GM21576 (cell line): Measurements from ENCODE around the gene RTKN2.

Source experiments
- ATAC-seq: cut with Tn5 transposase; IDR thresholded peaks from one replicate; pipeline ENCODE4 v1.9.1; 2021; ENCODE audit warnings: mild to moderate bottlenecking, moderate library complexity; ENCODE audit not compliant: unreplicated experiment

The RTKN2 gene

DNA sequence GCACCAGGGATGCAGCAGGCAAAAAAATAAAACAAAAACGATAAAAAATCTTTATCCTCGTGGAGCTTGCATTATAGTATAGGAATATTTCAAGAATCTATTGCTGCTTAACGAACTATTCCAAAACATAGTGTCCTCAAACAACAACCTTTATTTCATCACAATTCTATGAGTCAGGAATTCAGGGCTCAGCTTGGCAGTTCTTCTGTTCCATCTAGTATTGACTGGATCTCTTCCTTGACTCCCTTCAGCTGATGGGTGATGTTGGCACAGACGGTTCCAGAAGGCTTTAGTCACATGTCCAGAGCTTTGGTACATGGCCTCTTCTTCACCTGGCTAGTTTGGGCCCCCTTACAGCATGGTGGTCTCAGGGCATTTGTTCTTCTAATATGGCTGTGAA is 88.0 kb downstream of the RTKN2 start:
- ATAC-seq: no peak

DNA sequence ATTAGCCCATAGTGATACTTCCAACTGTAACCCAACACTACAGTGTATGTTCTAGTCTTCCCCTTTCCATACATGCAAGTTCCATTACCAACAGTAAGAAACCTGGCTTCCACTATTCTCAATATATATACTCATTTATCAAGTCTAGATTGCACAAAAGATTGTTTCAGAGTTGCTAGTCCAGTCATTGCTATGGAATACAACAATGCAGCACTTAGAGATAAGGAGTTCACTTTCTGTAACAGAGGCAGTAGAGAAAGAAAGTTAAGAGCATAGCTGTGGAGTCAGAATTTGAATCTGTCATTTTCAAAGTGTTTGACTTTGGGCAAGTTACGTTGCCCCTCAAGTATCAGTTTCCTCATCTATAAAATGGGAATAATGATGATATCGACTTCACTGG is 90.1 kb downstream of the RTKN2 start:
- ATAC-seq: no peak

DNA sequence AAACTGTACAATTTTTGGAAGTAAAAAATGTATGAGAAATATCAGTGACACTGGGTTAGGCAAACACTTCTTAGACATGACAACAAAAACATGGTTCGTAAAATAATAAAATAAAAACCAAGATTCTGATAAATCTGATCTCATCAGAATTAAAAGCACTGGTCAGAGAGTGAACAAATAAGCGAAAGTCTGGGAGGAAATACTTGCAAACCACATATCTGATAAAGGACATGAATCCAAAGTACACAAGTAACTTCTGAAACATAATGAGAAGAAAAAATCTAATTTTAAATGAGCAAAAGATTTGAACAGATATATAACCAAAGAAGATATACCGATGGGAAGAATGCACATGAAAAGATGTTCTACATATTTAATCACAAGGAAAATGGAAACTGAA is 91.5 kb downstream of the RTKN2 start:
- no peak for ATAC-seq

DNA sequence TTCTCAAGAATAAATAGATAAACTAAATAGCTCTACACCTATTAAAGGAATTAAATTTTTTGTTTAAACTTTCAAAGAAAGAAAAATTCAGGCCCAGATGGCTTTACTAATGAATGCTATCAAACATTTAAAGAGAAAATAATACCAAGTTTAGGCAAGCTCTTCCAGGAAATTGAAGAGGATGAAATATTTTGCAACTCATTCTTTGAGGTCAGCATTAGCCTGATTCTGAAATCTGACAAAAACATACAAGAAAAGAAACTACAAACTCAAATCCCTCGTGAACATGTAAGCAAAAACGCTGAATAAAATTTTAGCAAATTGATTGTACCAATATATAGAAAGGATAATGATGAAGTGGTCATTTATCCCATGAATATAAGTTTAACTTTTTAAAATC is 93.4 kb downstream of the RTKN2 start:
- ATAC-seq: no peak

DNA sequence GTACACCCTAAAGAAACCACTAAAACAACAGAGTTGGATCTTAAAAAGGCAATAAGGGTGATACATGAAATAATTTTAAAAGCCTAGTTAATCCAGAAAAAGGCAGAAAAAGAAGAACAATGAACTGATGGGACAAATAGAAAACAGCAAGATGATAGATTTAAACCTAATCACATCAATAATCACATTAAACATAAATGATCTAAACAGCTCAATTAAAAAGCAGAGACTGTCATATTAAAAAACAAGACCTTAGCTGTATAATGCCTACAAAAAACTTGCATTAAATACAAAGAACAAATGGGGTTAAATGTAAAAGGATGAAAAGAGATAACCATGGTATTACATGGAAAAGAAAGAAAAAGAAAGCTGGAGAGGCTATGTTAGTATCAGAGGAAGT is 96.2 kb downstream of the RTKN2 start:
- no peak for ATAC-seq

DNA sequence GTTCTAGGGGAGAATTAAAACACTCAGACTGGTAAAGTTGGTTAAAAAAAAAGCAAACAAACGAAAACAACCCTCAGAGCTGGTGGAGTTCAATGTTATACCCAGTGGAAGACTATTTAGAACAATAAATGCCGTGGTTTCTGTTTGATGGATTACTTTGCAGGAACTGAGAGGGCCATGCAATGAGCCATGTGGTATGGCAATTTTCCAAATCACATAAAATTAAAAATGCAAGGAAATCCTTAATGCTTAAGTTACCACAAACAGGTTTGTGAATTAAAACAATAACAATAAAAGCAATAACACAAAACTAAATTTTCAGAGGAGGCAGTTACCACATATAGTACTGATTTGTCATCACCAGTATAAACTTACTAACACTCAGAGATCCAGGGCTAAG is 96.9 kb downstream of the RTKN2 start:
- ATAC-seq: no peak

DNA sequence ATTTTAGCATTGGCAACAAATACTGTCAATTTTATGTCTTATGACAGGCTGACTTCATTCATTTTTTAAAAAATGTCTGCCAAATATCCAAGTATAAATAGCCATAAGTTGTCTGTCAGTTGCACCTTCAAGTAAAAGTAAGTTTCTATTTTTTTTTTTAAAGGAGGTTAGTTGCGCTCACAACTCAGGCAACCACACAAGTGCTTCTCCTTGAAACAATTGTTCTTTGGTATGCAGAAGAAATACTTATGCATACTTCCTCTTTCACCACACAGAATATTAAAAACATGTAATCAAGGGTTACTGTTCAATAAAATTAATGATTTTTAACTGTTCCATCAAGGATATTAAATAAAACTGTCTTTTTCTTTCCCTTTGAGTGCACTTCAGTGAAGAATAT is 97.9 kb downstream of the RTKN2 start:
- ATAC-seq: no peak

DNA sequence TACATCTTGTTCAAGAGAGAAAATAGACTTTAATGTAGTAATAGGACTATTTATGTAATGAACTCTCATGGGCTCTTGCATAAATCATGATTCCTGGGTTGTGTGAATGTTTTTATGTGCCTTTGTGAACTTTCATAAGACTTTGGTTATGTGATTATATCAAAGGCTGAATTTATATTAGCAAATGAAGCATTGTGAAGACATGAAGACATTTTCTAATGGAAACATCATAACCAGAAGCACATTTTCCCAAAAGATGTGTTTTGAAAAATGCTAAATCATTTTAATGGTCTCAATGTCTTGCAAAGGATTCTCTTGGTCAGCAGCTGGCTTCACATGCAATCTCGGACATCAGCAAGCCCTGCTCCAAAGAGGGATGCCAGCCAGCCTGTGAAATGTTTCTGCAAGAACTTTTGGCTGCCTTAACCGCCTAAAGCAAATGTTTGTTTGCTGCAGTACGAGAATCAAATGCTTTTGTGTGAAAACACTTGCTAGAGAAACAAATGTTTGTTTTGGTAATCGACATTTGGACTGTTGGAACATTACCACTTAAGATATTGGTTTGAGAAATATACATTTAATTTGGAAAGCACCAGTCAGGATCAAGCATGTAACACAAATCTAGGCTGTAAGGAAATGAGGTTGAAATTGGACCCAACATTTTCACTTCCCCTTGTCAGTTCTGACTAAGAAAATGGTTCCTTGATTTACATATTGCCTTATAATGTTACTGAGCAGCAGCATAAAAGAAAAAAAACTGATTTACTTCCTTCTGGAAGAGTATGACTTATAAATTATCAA is 102.1 kb downstream of the RTKN2 start:
- peak; percentile 98 for ATAC-seq

DNA sequence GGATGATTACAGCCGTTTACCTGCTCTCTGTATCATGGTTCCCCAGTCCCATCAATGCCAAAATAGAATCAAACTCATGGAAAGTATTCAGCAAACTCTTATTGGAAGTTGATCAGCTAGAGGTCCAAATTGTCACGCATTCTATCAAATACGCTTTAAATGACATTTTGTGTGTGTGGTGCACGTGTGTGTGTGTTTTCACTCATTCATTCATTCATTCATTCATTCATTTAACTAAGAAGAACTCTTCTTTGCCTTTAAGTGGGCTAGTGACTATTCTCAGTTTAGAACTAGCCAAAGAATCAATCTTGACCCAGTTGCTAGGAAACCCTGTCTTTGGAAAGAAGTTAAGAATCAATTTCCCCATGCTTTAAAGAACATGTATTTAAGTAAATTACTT is 102.8 kb downstream of the RTKN2 start:
- no peak for ATAC-seq

DNA sequence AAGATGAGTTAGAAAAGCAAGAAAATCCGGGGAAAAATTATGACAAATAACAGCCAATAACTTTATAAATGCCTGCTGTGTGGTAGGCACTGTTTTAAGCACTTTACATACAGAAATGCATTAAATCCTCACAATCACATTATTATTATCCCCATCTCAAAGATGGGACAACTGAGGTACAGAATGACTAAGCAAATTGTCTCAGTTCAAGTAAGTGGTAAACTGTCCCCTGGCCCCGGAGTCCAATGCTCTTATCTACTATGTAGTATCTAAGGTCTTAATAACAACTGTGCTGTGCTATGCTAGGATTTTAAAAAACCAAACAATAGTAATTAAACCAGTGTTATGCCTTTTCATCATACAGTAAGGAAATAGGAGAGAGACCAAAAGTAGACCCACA is 105.6 kb downstream of the RTKN2 start:
- ATAC-seq: no peak

DNA sequence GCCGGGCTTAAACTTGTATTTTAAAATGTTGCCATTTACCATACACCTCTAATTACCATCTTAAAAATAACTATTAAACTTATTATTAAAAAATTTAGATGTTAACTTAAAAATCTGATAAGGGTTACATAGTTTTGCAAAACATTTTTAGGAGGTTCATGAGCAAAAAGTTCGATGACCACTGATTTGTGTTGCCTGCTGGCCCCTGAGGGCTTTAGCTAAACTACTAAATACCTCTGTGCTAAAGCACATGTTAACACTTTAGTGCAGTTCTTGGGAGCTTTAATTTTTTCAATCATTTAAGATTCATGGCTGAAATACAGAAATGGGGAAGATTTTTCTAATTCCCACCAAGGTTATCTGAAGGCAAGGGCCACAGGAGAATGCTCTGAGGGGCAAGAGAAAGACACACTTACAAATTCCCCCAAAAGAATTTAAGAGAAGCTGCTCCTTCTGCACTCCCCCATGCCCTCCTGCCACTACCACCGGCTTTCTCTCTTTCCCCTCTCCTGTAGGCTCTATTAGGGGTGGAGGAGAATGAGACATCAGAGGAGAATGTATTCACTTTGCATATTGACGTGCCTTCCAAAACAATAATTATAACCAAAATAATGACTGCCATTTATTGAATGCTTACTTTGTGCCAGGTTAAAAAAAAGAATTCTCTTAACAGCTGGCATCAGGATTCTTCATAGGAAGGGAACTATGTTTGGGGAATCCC is 106.2 kb downstream of the RTKN2 start:
- ATAC-seq: no peak

DNA sequence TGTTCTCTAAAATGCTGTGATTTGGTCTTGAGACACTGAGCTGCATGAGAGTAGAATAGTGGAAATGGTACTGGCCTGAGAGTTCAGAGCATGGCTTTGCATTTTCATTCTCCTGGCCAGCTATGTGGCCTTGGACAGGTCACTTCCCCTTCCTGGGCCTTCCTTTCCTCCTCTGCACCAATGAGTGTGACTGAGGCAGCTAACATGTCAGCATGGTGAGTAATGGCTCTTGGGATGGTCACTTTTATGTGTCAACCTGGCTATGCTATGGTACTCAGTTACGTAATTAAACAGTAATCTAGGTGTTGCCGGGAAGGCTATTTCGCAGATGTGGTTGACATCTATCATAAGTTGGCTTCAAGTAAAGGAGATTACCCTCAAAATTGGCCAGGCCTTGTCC is 109.3 kb downstream of the RTKN2 start:
- no peak for ATAC-seq

DNA sequence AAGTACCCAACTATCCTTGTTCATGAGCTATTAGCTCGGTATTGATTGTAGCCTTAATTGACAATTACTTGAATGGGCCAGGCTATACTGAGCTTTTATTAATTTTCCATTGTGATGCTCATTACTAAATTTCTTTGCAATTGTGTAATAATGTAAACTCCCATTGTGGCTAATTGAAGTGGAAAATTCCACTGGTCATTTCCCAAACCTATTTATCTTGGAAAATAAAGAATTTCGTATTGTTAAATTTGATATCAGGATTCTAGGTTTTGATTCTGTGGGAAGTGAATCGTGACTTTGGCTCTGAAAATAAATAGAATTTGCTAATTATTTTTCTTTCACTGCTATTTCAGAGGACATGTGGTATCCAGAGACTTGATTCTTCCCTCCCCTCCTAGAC is 111.0 kb downstream of the RTKN2 start:
- no peak for ATAC-seq

DNA sequence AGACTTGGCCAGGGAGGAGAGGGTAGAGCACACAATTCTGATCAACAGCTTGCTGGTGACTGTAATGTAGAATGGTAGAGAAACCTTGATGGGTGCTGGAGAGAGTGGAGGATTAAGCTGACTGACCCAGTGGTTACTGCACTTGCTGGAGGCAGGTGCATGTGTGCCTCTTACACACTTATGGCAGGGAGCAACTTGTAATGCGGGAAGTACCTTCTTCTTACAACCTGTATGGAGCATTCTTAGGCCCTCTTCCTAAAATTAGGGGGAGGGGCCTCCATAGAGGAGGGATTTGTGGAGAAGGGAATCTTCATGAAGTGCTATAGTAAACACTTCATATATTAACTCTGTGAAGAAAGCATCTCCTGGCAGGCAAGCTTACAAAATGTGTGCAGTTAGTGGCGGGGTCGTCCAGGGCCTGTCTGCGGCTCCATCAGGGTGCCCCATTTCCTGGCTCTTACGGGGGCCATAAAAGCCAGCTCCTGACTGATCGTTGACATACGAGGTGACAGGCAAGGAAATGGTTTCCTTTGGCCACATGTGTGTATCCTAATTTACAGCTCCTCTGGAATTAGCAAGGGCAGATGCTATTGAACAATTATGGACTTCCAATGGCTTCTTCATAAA is 113.5 kb downstream of the RTKN2 start:
- no peak for ATAC-seq

DNA sequence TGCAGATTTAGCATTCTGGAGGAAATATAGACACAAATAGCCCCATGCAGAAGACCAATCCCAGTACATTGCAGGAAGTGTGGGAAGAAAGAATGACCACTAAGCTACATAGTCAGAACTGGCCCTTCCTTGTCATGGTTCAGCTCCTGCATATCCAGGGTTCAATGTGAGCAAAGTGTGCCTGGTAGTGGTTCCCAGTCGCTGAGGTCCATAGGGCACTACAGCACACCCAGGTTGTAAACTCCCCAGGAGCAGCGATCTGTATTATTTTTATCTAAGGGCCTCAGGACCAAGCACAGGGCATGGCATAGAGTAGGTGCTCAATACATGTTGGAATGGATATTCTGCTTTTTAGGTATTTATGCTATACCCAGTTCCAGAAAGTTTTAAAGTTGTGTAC is 114.4 kb downstream of the RTKN2 start:
- no peak for ATAC-seq

DNA sequence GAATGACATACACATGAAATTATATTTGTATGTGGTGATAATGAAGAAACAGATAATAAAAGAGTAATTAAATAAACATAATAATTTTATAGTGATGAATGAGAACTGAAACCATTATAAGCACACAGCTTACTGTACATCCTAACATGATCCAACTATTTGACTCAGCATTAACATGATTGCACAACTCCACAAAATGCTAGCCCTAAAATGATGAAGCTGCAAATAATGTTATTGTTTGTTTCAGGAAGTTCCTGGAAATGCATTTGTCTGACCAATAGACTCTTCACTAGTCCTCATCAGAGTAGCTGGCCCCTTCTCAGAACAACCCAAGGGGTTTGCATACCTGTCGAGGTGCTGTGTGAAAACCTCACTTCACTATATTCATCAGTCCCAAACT is 115.5 kb downstream of the RTKN2 start:
- ATAC-seq: no peak

DNA sequence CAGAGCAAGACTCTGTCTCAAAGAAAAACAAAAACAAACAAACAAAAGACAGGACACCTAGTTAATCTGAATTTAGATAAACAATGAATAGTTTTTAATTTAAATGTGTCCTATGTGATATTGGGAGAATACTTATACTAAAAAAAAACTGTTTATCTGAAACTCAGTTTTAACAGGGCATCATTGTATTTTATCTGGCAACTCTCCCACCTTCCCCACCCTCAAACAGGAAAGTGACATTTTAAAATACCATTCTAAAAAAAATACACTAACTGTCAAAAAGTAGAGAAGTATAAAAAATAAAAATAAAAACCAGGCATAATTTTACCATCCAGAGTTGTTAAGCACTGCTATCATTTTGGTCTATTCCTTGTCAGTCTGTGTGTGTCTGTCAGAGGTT is 119.0 kb downstream of the RTKN2 start:
- ATAC-seq: no peak

DNA sequence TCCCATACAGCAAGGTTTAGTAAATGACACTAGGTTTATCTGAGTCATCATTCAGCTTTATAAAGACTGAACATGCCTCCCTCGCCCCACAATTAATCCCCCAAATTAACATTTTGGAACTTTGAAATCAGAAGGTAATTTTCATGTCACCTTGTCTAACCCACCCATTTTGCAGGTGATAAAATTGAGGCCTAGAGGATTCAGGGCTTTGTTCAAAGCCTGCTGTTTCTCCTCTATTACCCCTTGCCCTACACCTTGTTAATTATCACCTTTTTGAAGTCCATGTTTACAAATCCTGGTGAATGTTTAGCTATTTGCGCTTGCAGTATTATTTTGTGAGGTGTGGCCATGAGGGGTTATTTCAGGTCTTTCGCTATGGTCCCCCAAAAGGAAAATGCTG is 120.5 kb downstream of the RTKN2 start:
- no peak for ATAC-seq

DNA sequence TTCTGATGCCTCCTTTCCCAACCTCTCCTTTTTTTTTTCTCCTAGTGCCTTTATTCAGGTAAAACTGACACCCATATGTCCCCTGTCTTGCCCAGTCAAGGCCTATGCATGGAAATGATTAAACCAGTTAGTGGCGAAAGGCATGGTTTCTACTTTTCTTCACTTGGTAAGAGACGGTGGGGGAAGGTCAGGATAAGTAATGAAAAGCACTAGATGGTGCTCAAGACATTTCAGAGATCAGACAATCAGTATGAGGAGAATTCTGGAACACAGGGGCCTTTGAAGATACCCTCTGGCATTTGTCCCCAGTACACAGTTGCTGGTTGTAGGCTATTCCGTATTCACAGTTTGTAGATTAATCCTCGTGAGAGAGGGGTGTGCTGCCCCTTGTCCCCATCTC is 121.2 kb downstream of the RTKN2 start:
- ATAC-seq: no peak

DNA sequence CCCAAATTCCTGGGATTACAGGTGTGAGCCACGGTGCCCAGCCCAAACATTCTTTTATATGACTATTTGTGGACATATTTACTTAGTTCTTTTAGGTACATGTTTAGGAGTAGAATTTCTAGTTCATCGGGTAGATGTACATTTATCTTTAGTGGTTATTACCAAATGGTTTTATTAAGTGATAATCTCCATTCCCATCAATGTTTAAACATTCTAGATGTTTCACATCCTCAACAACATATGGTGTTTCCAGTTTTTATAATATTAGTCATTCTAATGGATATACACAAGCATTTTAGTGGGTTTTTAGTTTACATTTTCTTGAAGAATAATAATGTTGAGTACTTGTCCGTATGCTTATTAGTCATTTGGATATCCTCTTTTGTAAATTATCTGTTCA is 131.7 kb downstream of the RTKN2 start:
- ATAC-seq: no peak

DNA sequence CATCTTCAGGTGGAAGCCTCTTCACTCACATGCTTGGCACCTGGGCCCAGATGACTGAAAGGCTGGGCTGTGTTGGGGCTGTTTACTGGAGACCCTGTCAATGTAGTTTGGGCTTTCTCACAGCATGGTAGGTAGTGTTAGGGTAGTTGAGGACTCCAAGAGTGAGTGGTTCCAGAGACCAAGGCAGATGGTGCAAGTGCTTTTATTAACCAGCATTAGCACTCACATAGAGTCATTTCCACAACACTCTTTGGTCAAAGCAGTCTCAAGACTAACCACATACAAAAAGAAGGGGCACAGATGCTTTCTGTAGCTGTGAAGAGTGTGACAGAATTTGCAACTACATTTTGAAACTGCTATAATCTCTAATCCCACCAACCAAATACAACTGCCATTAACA is 135.0 kb downstream of the RTKN2 start:
- peak; percentile 87 for ATAC-seq
